Endothelial cell (in vitro differentiated cells): ENCODE measurements around the gene CDH22. TPM values are rescaled to one million over a fixed set of nuclear protein-coding genes. Genes with fewer than 3 reads are reported as not detected.

Experiments
- DNase-seq: peaks from one replicate; pipeline ENCODE4 v3.0.0; 2021; ENCODE audit warnings: low spot score
- H3K27ac Mint-ChIP-seq: one replicate; pipeline ENCODE4 v1.8.0; 2021; ENCODE audit warnings: mixed read lengths, inconsistent platforms; ENCODE audit not compliant: unreplicated experiment
- H3K27me3 Mint-ChIP-seq: one replicate; pipeline ENCODE4 v1.8.0; 2021; ENCODE audit warnings: mild to moderate bottlenecking, moderate library complexity, mixed read lengths, inconsistent platforms; ENCODE audit not compliant: unreplicated experiment
- H3K36me3 Mint-ChIP-seq: one replicate; pipeline ENCODE4 v1.8.0; 2021; ENCODE audit warnings: mild to moderate bottlenecking, low read depth, mixed read lengths, inconsistent platforms; ENCODE audit not compliant: unreplicated experiment
- H3K4me1 Mint-ChIP-seq: one replicate; pipeline ENCODE4 v1.8.0; 2021; ENCODE audit warnings: mild to moderate bottlenecking, mixed read lengths, inconsistent platforms; ENCODE audit not compliant: unreplicated experiment
- H3K4me3 Mint-ChIP-seq: one replicate; pipeline ENCODE4 v1.8.0; 2021; ENCODE audit warnings: mild to moderate bottlenecking, mixed read lengths, inconsistent platforms; ENCODE audit not compliant: unreplicated experiment
- H3K9me3 Mint-ChIP-seq: one replicate; pipeline ENCODE4 v1.8.0; 2021; ENCODE audit warnings: mixed read lengths, inconsistent platforms; ENCODE audit not compliant: unreplicated experiment
- total RNA-seq: library from RNA; stranded (reverse); fragmentation: NEBNext Ultra II Directional; extraction: Animal tissue kit (Norgen Biotek cat#: 25700); gene quantifications from one replicate; pipeline ENCODE4 v1.2.1, GENCODE V29; 2021; ENCODE audit not compliant: unreplicated experiment
- TF ChIP-seq, protein P1 (sequence below): fragments of 200-600 bp; sonication (generic); IDR thresholded peaks from one replicate; pipeline ENCODE4 v1.5.0; 2021; ENCODE audit warnings: antibody characterized with exemption; ENCODE audit not compliant: unreplicated experiment

The CDH22 gene
- total RNA-seq, 1 donor from 2014 or later = 1.3 TPM

DNA sequence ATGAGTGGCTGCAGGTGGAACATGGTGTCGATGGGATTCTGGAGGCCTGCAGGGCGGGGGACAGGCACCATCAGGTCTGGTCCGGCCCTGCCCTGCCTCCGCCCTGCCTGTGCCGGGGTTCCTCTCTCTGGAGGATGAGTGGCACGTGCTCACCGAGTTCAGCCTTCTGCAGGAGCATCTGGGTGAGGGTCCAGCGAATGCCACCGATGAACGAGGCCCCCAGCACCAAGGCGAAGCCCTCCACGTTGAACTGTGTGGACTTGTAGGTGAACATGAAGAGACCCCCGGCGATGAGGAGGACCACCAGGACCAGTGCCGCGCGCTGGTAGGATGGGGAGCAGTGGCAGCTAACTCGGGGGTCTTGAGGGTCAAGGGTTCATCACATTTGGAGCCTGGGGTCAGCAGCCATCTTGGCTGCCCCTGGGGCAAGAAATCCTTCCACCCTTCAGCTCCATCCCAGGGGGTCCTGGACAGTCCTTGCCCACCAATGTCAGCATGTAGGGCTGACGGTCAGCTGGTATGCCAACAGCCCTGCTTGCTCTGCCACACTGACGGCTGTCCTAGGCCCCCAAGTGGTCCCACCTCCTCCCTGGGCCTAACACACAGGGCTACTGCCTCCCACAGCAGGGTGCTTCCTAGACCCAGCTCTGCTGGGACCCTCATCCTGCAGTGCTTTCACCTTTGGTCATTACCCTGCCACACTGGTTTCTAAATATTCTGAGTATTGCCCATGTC, 46.8 kb upstream of the CDH22 start:
- no peaks in the 10 kb centered on the region for H3K9me3 Mint-ChIP-seq
- peaks cover 8% of the 10 kb centered on the region for H3K36me3 Mint-ChIP-seq
- H3K27me3 Mint-ChIP-seq = peaks cover 19% of the 10 kb centered on the region
- TF ChIP-seq, protein P1, sequence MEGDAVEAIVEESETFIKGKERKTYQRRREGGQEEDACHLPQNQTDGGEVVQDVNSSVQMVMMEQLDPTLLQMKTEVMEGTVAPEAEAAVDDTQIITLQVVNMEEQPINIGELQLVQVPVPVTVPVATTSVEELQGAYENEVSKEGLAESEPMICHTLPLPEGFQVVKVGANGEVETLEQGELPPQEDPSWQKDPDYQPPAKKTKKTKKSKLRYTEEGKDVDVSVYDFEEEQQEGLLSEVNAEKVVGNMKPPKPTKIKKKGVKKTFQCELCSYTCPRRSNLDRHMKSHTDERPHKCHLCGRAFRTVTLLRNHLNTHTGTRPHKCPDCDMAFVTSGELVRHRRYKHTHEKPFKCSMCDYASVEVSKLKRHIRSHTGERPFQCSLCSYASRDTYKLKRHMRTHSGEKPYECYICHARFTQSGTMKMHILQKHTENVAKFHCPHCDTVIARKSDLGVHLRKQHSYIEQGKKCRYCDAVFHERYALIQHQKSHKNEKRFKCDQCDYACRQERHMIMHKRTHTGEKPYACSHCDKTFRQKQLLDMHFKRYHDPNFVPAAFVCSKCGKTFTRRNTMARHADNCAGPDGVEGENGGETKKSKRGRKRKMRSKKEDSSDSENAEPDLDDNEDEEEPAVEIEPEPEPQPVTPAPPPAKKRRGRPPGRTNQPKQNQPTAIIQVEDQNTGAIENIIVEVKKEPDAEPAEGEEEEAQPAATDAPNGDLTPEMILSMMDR = no peak
- H3K4me1 Mint-ChIP-seq = peaks cover 4% of the 10 kb centered on the region
- H3K4me3 Mint-ChIP-seq = no peak overlapping the region
- DNase-seq = no peak
- H3K27ac Mint-ChIP-seq = no peak overlapping the region

DNA sequence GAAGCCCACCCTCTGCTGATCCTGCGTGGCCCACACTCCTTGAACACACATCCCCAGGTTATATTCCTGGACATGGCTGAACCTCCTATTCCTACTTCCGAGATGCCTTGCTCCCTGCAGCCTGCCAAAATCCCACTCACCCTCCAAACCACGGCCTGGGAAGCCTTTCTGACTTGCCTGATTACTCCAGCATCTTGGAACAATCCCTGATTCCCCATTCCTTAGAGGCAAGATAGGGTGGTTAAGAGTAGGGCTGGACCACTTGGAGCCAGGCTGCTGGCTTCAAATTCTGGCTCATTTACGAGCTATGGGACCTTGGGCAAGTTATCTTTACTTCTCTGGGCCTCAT, 45.9 kb upstream of the CDH22 start:
- Mint-ChIP-seq H3K4me3 (no peak overlapping the region), H3K27ac (no peak overlapping the region), H3K4me1 (peaks cover 7% of the 10 kb centered on the region), H3K27me3 (peaks cover 15% of the 10 kb centered on the region), H3K9me3 (no peaks in the 10 kb centered on the region), H3K36me3 (peaks cover 8% of the 10 kb centered on the region)
- no peak for DNase-seq
- TF ChIP-seq, protein P1 = no peak

DNA sequence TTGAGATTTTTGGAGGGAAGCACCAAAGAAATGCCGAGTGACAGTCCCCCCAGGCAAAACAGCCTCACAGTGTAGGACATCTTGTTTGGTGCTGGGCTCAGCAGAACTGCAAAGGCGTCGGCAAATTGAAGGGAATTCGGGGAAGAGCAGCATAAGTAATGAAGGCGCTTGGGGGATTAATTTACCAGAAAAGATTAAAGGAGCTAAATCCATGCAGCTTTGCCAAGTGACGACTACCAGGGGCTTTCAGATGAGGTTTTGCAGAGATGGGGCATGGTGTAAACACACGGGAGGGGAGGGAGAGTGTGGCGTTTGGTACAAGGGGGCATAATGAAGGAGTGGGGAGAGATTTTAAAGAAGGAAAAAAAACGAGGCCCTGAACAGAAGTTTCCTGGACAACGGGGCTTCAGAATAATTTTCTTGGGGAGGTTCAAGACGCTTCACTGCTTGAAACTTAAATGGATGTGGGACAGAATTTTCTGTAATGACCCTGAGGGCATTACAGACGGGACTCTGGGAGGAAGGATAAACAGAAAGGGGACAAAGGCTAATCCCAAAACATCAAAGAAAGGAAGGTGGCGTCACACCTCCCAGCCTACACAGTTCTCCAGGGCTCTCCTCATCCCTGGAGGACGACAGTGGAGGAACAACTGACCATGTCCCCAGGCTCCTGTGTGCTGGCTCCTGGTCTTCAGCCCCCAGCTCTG, 45.4 kb upstream of the CDH22 start:
- Mint-ChIP-seq H3K27ac (no peak overlapping the region), H3K27me3 (peaks cover 14% of the 10 kb centered on the region), H3K4me3 (no peak overlapping the region), H3K4me1 (peaks cover 10% of the 10 kb centered on the region), H3K9me3 (no peaks in the 10 kb centered on the region), H3K36me3 (peaks cover 8% of the 10 kb centered on the region)
- DNase-seq = no peak
- TF ChIP-seq, protein P1 = no peak

DNA sequence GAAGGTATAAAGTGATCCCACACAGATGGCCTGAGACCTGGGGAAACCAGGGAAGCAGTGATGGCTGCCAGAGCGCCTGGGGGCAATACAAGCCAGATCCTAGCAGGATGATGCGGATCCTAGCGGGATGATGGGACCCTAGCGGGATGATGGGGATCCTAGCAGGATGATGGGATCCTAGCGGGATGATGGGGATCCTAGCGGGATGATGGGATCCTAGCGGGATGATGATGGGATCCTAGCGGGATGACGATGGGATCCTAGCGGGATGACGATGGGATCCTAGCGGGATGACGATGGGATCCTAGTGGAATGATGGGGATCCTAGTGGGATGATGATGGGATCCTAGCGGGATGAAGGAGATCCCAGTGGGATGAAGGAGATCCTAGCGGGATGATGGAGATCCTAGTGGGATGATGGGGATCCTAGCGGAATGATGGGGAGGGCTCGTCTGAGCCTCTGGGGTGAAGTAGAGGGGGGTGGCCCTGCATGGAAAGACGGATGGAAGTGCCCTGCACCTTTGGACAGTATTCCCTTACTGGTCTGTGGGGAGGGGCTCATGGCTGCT, 44.2 kb upstream of the CDH22 start:
- no peak overlapping the region for H3K27ac Mint-ChIP-seq
- DNase-seq = no peak
- no peaks in the 10 kb centered on the region for H3K9me3 Mint-ChIP-seq
- H3K36me3 Mint-ChIP-seq = peaks cover 8% of the 10 kb centered on the region
- peaks cover 17% of the 10 kb centered on the region for H3K27me3 Mint-ChIP-seq
- peaks cover 14% of the 10 kb centered on the region for H3K4me1 Mint-ChIP-seq
- TF ChIP-seq, protein P1 = no peak
- no peak overlapping the region for H3K4me3 Mint-ChIP-seq
